ENCODE results near the gene C7orf57.

The C7orf57 gene

GRCh38 chr7:48038815-48039506 is 3.6 kb downstream of the C7orf57 start:
- CTCF ChIA-PET = no interaction called here
- DNase-seq (ENCODE audit: extremely low spot score) = no peak
- TF ChIP-seq TARDBP (IDR thresholded peaks at IDR 0.05) (no peak), FOXK2 (IDR thresholded peaks at IDR 0.05) (no peak), PKNOX1 (IDR thresholded peaks at IDR 0.05) (no peak), SP1 (IDR thresholded peaks at IDR 0.05) (no peak), BHLHE40 (IDR thresholded peaks at IDR 0.05; ENCODE audit: borderline replicate concordance) (no peak), L3MBTL2 (conservative IDR thresholded peaks at IDR 0.05) (no peak), NFRKB (IDR thresholded peaks at IDR 0.05) (no peak), LEF1 (IDR thresholded peaks at IDR 0.05; ENCODE audit: borderline replicate concordance) (no peak), CTBP1 (IDR thresholded peaks at IDR 0.05; ENCODE audit: borderline replicate concordance) (no peak), FOXA1 (IDR thresholded peaks at IDR 0.05) (no peak), FOXM1 (IDR thresholded peaks at IDR 0.05; ENCODE audit: borderline replicate concordance) (no peak), ELF4 (IDR thresholded peaks at IDR 0.05) (no peak), ARNT (IDR thresholded peaks at IDR 0.05) (no peak), ZNF384 (IDR thresholded peaks at IDR 0.05) (no peak), SUZ12 (IDR thresholded peaks at IDR 0.05) (no peak), HDGF (IDR thresholded peaks at IDR 0.05; ENCODE audit: borderline replicate concordance) (no peak)
- POLR2A ChIA-PET = no interaction called here

- no peak for DNase-seq (ENCODE audit: extremely low spot score)
- TF ChIP-seq TARDBP (IDR thresholded peaks at IDR 0.05) = no peak
- no peak for TF ChIP-seq HDGF (IDR thresholded peaks at IDR 0.05; ENCODE audit: borderline replicate concordance)
- TF ChIP-seq LEF1 (IDR thresholded peaks at IDR 0.05; ENCODE audit: borderline replicate concordance) = no peak
- TF ChIP-seq BHLHE40 (IDR thresholded peaks at IDR 0.05; ENCODE audit: borderline replicate concordance) = no peak
- no peak for TF ChIP-seq L3MBTL2 (conservative IDR thresholded peaks at IDR 0.05)
- no peak for TF ChIP-seq FOXM1 (IDR thresholded peaks at IDR 0.05; ENCODE audit: borderline replicate concordance)
- no peak for TF ChIP-seq ARNT (IDR thresholded peaks at IDR 0.05)
- no peak for TF ChIP-seq CTBP1 (IDR thresholded peaks at IDR 0.05; ENCODE audit: borderline replicate concordance)
- TF ChIP-seq SP1 (IDR thresholded peaks at IDR 0.05) = no peak
- no peak for TF ChIP-seq FOXK2 (IDR thresholded peaks at IDR 0.05)
- no peak for TF ChIP-seq SUZ12 (IDR thresholded peaks at IDR 0.05)
- TF ChIP-seq PKNOX1 (IDR thresholded peaks at IDR 0.05) = no peak
- no peak for TF ChIP-seq ZNF384 (IDR thresholded peaks at IDR 0.05)
- TF ChIP-seq FOXA1 (IDR thresholded peaks at IDR 0.05) = no peak
- no peak for TF ChIP-seq NFRKB (IDR thresholded peaks at IDR 0.05)
- no peak for TF ChIP-seq ELF4 (IDR thresholded peaks at IDR 0.05)
- POLR2A ChIA-PET = interaction anchor here (1.1 kb wide), 1 partner anchor 48 kb away, joined by 4 read pairs; the partner anchor contains the start of gene UPP1
- CTCF ChIA-PET = no interaction called here
These were observed 5.8 kb downstream of the C7orf57 start for GRCh38 chr7:48040944-48041652.

- TF ChIP-seq BHLHE40 (IDR thresholded peaks at IDR 0.05; ENCODE audit: borderline replicate concordance) = no peak
- TF ChIP-seq FOXM1 (IDR thresholded peaks at IDR 0.05; ENCODE audit: borderline replicate concordance) = no peak
- no peak for TF ChIP-seq HDGF (IDR thresholded peaks at IDR 0.05; ENCODE audit: borderline replicate concordance)
- no peak for TF ChIP-seq NFRKB (IDR thresholded peaks at IDR 0.05)
- no peak for TF ChIP-seq LEF1 (IDR thresholded peaks at IDR 0.05; ENCODE audit: borderline replicate concordance)
- TF ChIP-seq SP1 (IDR thresholded peaks at IDR 0.05) = no peak
- TF ChIP-seq CTBP1 (IDR thresholded peaks at IDR 0.05; ENCODE audit: borderline replicate concordance) = no peak
- no peak for TF ChIP-seq PKNOX1 (IDR thresholded peaks at IDR 0.05)
- no peak for TF ChIP-seq TARDBP (IDR thresholded peaks at IDR 0.05)
- TF ChIP-seq ARNT (IDR thresholded peaks at IDR 0.05) = no peak
- TF ChIP-seq ZNF384 (IDR thresholded peaks at IDR 0.05) = no peak
- TF ChIP-seq SUZ12 (IDR thresholded peaks at IDR 0.05) = no peak
- ChIA-PET CTCF (no interaction called here), POLR2A (interaction anchor here (1.1 kb wide), 1 partner anchor 47 kb away, joined by 4 read pairs; the partner anchor contains the start of gene UPP1)
- DNase-seq (ENCODE audit: extremely low spot score) = no peak
These were observed 6.3 kb downstream of the C7orf57 start for GRCh38 chr7:48041653-48041970.

- ChIA-PET CTCF (no interaction called here), POLR2A (interaction anchor here (1.1 kb wide), 1 partner anchor 47 kb away, joined by 4 read pairs; the partner anchor contains the start of gene UPP1)
- no peak for DNase-seq (ENCODE audit: extremely low spot score)
- TF ChIP-seq ARNT (IDR thresholded peaks at IDR 0.05) (no peak), NFRKB (IDR thresholded peaks at IDR 0.05) (no peak), SUZ12 (IDR thresholded peaks at IDR 0.05) (no peak), SP1 (IDR thresholded peaks at IDR 0.05) (no peak), FOXA1 (IDR thresholded peaks at IDR 0.05) (no peak), ELF4 (IDR thresholded peaks at IDR 0.05) (no peak), BHLHE40 (IDR thresholded peaks at IDR 0.05; ENCODE audit: borderline replicate concordance) (no peak), L3MBTL2 (conservative IDR thresholded peaks at IDR 0.05) (no peak), CTBP1 (IDR thresholded peaks at IDR 0.05; ENCODE audit: borderline replicate concordance) (no peak), PKNOX1 (IDR thresholded peaks at IDR 0.05) (no peak), HDGF (IDR thresholded peaks at IDR 0.05; ENCODE audit: borderline replicate concordance) (no peak), FOXK2 (IDR thresholded peaks at IDR 0.05) (no peak)
These were observed 6.9 kb downstream of the C7orf57 start for GRCh38 chr7:48042216-48042615.

- TF ChIP-seq TARDBP (IDR thresholded peaks at IDR 0.05) (no peak), LEF1 (IDR thresholded peaks at IDR 0.05; ENCODE audit: borderline replicate concordance) (no peak), ARNT (IDR thresholded peaks at IDR 0.05) (no peak), ZNF384 (IDR thresholded peaks at IDR 0.05) (no peak), HDGF (IDR thresholded peaks at IDR 0.05; ENCODE audit: borderline replicate concordance) (no peak), SUZ12 (IDR thresholded peaks at IDR 0.05) (no peak), FOXK2 (IDR thresholded peaks at IDR 0.05) (no peak), L3MBTL2 (conservative IDR thresholded peaks at IDR 0.05) (no peak), CTBP1 (IDR thresholded peaks at IDR 0.05; ENCODE audit: borderline replicate concordance) (no peak), FOXA1 (IDR thresholded peaks at IDR 0.05) (no peak), BHLHE40 (IDR thresholded peaks at IDR 0.05; ENCODE audit: borderline replicate concordance) (no peak), ELF4 (IDR thresholded peaks at IDR 0.05) (no peak), SP1 (IDR thresholded peaks at IDR 0.05) (no peak), NFRKB (IDR thresholded peaks at IDR 0.05) (no peak), FOXM1 (IDR thresholded peaks at IDR 0.05; ENCODE audit: borderline replicate concordance) (no peak), PKNOX1 (IDR thresholded peaks at IDR 0.05) (no peak)
- ChIA-PET POLR2A (interaction anchor here (1.1 kb wide), 1 partner anchor 46 kb away, joined by 4 read pairs; the partner anchor contains the start of gene UPP1), CTCF (no interaction called here)
- no peak for DNase-seq (ENCODE audit: extremely low spot score)
These were observed 7.3 kb downstream of the C7orf57 start for GRCh38 chr7:48042636-48043035.

All from HEK293T (cell line).